Osteoblast (primary cell): Measurements from ENCODE around the gene EXOSC7. TPM values are rescaled to one million over a fixed set of nuclear protein-coding genes. Genes with fewer than 3 reads are reported as not detected.

Experiments used
- DNase-seq: peaks from one replicate; pipeline ENCODE4 v3.0.0; 2011; ENCODE audit warnings: low spot score, mixed read lengths; ENCODE audit not compliant: insufficient read length; ENCODE audit errors: missing footprints
- H2AFZ ChIP-seq: 2 replicates; pipeline ENCODE4 v1.6.0; 2011; ENCODE audit warnings: mild to moderate bottlenecking, low read length
- H3K27ac ChIP-seq: 2 replicates; pipeline ENCODE4 v1.5.1; 2011; ENCODE audit warnings: mild to moderate bottlenecking, low read depth, low read length, moderate library complexity
- H3K27me3 ChIP-seq: 2 replicates; pipeline ENCODE4 v1.6.0; 2012; ENCODE audit warnings: mild to moderate bottlenecking, control low read depth, inconsistent platforms, low read length, moderate library complexity; ENCODE audit not compliant: insufficient read depth
- H3K36me3 ChIP-seq: 2 replicates; pipeline ENCODE4 v1.5.1; 2011; ENCODE audit warnings: mild to moderate bottlenecking, low read length, control low read depth, moderate library complexity; ENCODE audit not compliant: insufficient read depth
- H3K4me1 ChIP-seq: 2 replicates; pipeline ENCODE4 v1.5.1; 2011; ENCODE audit warnings: mild to moderate bottlenecking, low read length, control low read depth, moderate library complexity; ENCODE audit not compliant: insufficient read depth
- H3K4me2 ChIP-seq: 2 replicates; pipeline ENCODE4 v1.6.0; 2011; ENCODE audit warnings: mild to moderate bottlenecking, low read length; ENCODE audit not compliant: insufficient read depth
- H3K4me3 ChIP-seq: fragments of 200-600 bp; sonication (generic); 3 replicates; pipeline ENCODE4 v1.5.1; 2012; ENCODE audit warnings: mild to moderate bottlenecking, low read length, inconsistent platforms; ENCODE audit not compliant: insufficient read depth
- H3K79me2 ChIP-seq: 2 replicates; pipeline ENCODE4 v1.6.0; 2012; ENCODE audit warnings: mild to moderate bottlenecking, low read length, control low read depth, inconsistent platforms; ENCODE audit not compliant: insufficient read depth
- H3K9me3 ChIP-seq: 2 replicates; pipeline ENCODE4 v1.5.1; 2011; ENCODE audit warnings: low read depth, low read length, control low read depth
- H4K20me1 ChIP-seq: 2 replicates; pipeline ENCODE4 v1.6.0; 2012; ENCODE audit warnings: mild to moderate bottlenecking, low read length, control low read depth; ENCODE audit not compliant: insufficient read depth
- CTCF ChIP-seq: IDR thresholded peaks from 2 replicates; pipeline ENCODE4 v1.5.1; 2011; ENCODE audit warnings: mild to moderate bottlenecking, low read depth, low read length, moderate library complexity; ENCODE audit errors: extremely low read depth
- total RNA-seq: library from RNA; depleted of rRNA; stranded (reverse); fragments of >200 nt; gene quantifications from 2 replicates; pipeline ENCODE4 v1.2.3, GENCODE V29; 2012

EXOSC7 gene
- total RNA-seq, 1 donor = 31.8 TPM

- Histone ChIP-seq H2AFZ (no peak overlapping the region), H3K4me3 (no peak overlapping the region), H3K4me2 (no peak overlapping the region), H4K20me1 (peaks cover 23% of the 10 kb centered on the region), H3K36me3 (no peaks in the 10 kb centered on the region), H3K9me3 (no peaks in the 10 kb centered on the region), H3K27me3 (no peaks in the 10 kb centered on the region), H3K27ac (no peak overlapping the region), H3K4me1 (peaks cover 5% of the 10 kb centered on the region), H3K79me2 (peaks cover 81% of the 10 kb centered on the region)
- TF ChIP-seq CTCF = no peak
- DNase-seq = no peak
Measured at GRCh38 chr3:44970926-44971490, 5.0 kb upstream of the EXOSC7 start.

GRCh38 chr3:44974416-44974815 is 1.6 kb upstream of the EXOSC7 start:
- Histone ChIP-seq H3K4me3 (peak overlapping the region; percentile 94), H3K4me2 (peak overlapping the region; percentile 88), H3K27ac (no peak overlapping the region), H3K9me3 (no peaks in the 10 kb centered on the region), H3K27me3 (no peaks in the 10 kb centered on the region), H3K4me1 (peaks cover 10% of the 10 kb centered on the region), H2AFZ (no peak overlapping the region), H3K79me2 (peaks cover 93% of the 10 kb centered on the region), H4K20me1 (peaks cover 23% of the 10 kb centered on the region), H3K36me3 (no peaks in the 10 kb centered on the region)
- no peak for DNase-seq
- TF ChIP-seq CTCF = no peak

- no peaks in the 10 kb centered on the region for H3K27me3 ChIP-seq
Measured at GRCh38 chr3:44981220-44981619, 5.2 kb downstream of the EXOSC7 start.

GRCh38 chr3:44981751-44982150 is 5.7 kb downstream of the EXOSC7 start:
- H4K20me1 ChIP-seq = peaks cover 48% of the 10 kb centered on the region
- H3K36me3 ChIP-seq = no peaks in the 10 kb centered on the region
- no peak for DNase-seq
- H3K27ac ChIP-seq = no peak overlapping the region
- H2AFZ ChIP-seq = no peak overlapping the region
- H3K27me3 ChIP-seq = no peaks in the 10 kb centered on the region
- H3K4me3 ChIP-seq = no peak overlapping the region
- H3K4me1 ChIP-seq = peaks cover 6% of the 10 kb centered on the region
- TF ChIP-seq CTCF = no peak
- H3K4me2 ChIP-seq = no peak overlapping the region
- peaks cover 89% of the 10 kb centered on the region for H3K79me2 ChIP-seq
- no peaks in the 10 kb centered on the region for H3K9me3 ChIP-seq

More at GRCh38 chr3:44981220-44981619, 5.2 kb downstream of the EXOSC7 start:
- no peak overlapping the region for H3K4me2 ChIP-seq
- no peaks in the 10 kb centered on the region for H3K36me3 ChIP-seq
- no peaks in the 10 kb centered on the region for H3K9me3 ChIP-seq
- H4K20me1 ChIP-seq = peaks cover 48% of the 10 kb centered on the region
- peaks cover 90% of the 10 kb centered on the region for H3K79me2 ChIP-seq
- H3K27ac ChIP-seq = no peak overlapping the region
- no peak for DNase-seq
- no peak overlapping the region for H3K4me3 ChIP-seq
- peaks cover 6% of the 10 kb centered on the region for H3K4me1 ChIP-seq
- TF ChIP-seq CTCF = no peak
- no peak overlapping the region for H2AFZ ChIP-seq
